Activated CD4-positive, alpha-beta memory T cell treated with anti-CD3 and anti-CD28 coated beads for 36 hours (primary cell): ENCODE measurements around the gene TESK1. TPM values are rescaled to one million over a fixed set of nuclear protein-coding genes. Genes with fewer than 3 reads are reported as not detected.
A peak's percentile ranks its signal among the peaks of the same experiment; 100 is the strongest.

ENCODE experiments used
- CTCF ChIA-PET: fragments of 350-600 bp; sonication (Branson Sonifier 250); formaldehyde crosslinking; loops from one replicate; lab custom pipeline; 2021; ENCODE audit warnings: antibody characterized with exemption, inconsistent platforms; lab: Charles Lee
- POLR2A ChIA-PET: fragments of 350-600 bp; sonication (Branson Sonifier 250); formaldehyde crosslinking; loops from one replicate; lab custom pipeline; 2021; ENCODE audit warnings: antibody characterized with exemption; lab: Charles Lee
- DNase-seq: peaks from one replicate; pipeline ENCODE4 v3.0.0-alpha.2; 2020
- H3K27ac Mint-ChIP-seq: one replicate; pipeline ENCODE4 v1.8.0; 2021; ENCODE audit warnings: mixed read lengths
- H3K27me3 Mint-ChIP-seq: one replicate; pipeline ENCODE4 v1.8.0; 2021; ENCODE audit warnings: mixed read lengths
- H3K36me3 Mint-ChIP-seq: one replicate; pipeline ENCODE4 v1.8.0; 2021; ENCODE audit warnings: mixed read lengths
- H3K4me1 Mint-ChIP-seq: one replicate; pipeline ENCODE4 v1.8.0; 2021; ENCODE audit warnings: low read depth, mixed read lengths
- H3K4me3 Mint-ChIP-seq: one replicate; pipeline ENCODE4 v1.8.0; 2021; ENCODE audit warnings: mild to moderate bottlenecking, mixed read lengths
- H3K9me3 Mint-ChIP-seq: one replicate; pipeline ENCODE4 v1.8.0; 2021; ENCODE audit warnings: mixed read lengths
- intact Hi-C: fragments of 100-400 bp; cut with micrococcal nuclease; formaldehyde crosslinking; loops from one replicate; pipeline ENCODE4 v1.15.1; 2023
- microRNA-seq: library from miRNA; unstranded; fragments of <30 nt; microRNA quantifications from one replicate; pipeline ENCODE4 v1.2.0, GENCODE V29; 2022; ENCODE audit warnings: borderline number of aligned reads, borderline microRNAs expressed, borderline replicate concordance
- total RNA-seq, 2 experiments: library from RNA; stranded (reverse); gene quantifications; one replicate each; pipeline ENCODE4 v1.2.3, GENCODE V29; 2021

Gene TESK1
- total RNA-seq, 2 experiments from 2014 or later: 31.0 to 34.7 TPM

- CTCF ChIA-PET: interaction anchor here (0.6 to 12.1 kb wide), 28 partner anchors 9 to 223 kb away, joined by 3 to 101 read pairs (median 4); partner anchors contain the start of genes CA9, CD72, CREB3 and GBA2
- Mint-ChIP-seq H3K27ac (peak within 1 kb of the TSS; percentile 96), H3K4me3 (peak within 1 kb of the TSS; percentile 86)
Measured at GRCh38 chr9:35658137-35658967, 53.3 kb downstream of the TESK1 start, which contains the start of gene CCDC107. Gene CCDC107, plus strand, starts transcription at chr9:35658292. Its CDS starts 88 bp downstream, at chr9:35658380.

GRCh38 chr9:35658968-35659220 is 53.8 kb downstream of the TESK1 start:
- H3K9me3 Mint-ChIP-seq: peaks cover 2% of the 10 kb centered on the region
- CTCF ChIA-PET: interaction anchor here (0.6 to 12.1 kb wide), 19 partner anchors 11 to 131 kb away, joined by 3 to 101 read pairs (median 5); partner anchors contain the start of genes CD72, CREB3, TLN1 and TPM2

More at GRCh38 chr9:35658137-35658967, 53.3 kb downstream of the TESK1 start, which contains the start of gene CCDC107:
- peaks cover 2% of the 10 kb centered on the region for H3K9me3 Mint-ChIP-seq
- DNase-seq: peak; percentile 85
- intact Hi-C loops: loop anchor here (2.0 to 5.0 kb wide), 4 partner anchors 39 to 586 kb away; partner anchors contain the start of genes HINT2, TESK1 and VCP
- peaks cover 2% of the 10 kb centered on the region for H3K27me3 Mint-ChIP-seq
- POLR2A ChIA-PET: interaction anchor here (0.6 to 3.3 kb wide), 11 partner anchors 10 to 98 kb away, joined by 3 to 43 read pairs (median 3); partner anchors contain the start of genes CREB3 and TLN1
- H3K36me3 Mint-ChIP-seq: peaks cover 40% of the 10 kb centered on the region
- H3K4me1 Mint-ChIP-seq: peaks cover 68% of the 10 kb centered on the region

GRCh38 chr9:35659340-35659739 is 54.3 kb downstream of the TESK1 start:
- Mint-ChIP-seq H3K27ac (peak overlapping the region; percentile 96), H3K36me3 (peaks cover 41% of the 10 kb centered on the region), H3K4me1 (peaks cover 75% of the 10 kb centered on the region), H3K9me3 (peaks cover 2% of the 10 kb centered on the region), H3K4me3 (peak overlapping the region; percentile 86), H3K27me3 (peaks cover 2% of the 10 kb centered on the region)
- intact Hi-C loops: loop anchor here (2.0 to 5.0 kb wide), 4 partner anchors 38 to 587 kb away; partner anchors contain the start of genes HINT2, TESK1 and VCP
- DNase-seq: no peak
- ChIA-PET CTCF (interaction anchor here (0.6 to 12.1 kb wide), 17 partner anchors 11 to 131 kb away, joined by 3 to 101 read pairs (median 5); partner anchors contain the start of genes CREB3, TLN1 and TPM2), POLR2A (interaction anchor here (0.6 to 3.3 kb wide), 3 partner anchors 11 to 37 kb away, joined by 3 to 43 read pairs (median 3); no protein-coding TSS in a partner anchor)

More at GRCh38 chr9:35658968-35659220, 53.8 kb downstream of the TESK1 start:
- intact Hi-C loops: loop anchor here (2.0 to 5.0 kb wide), 4 partner anchors 38 to 587 kb away; partner anchors contain the start of genes HINT2, TESK1 and VCP
- peak; percentile 42 for DNase-seq
- peak overlapping the region; percentile 86 for H3K4me3 Mint-ChIP-seq
- peaks cover 72% of the 10 kb centered on the region for H3K4me1 Mint-ChIP-seq
- peaks cover 2% of the 10 kb centered on the region for H3K27me3 Mint-ChIP-seq
- H3K36me3 Mint-ChIP-seq: peaks cover 41% of the 10 kb centered on the region
- H3K27ac Mint-ChIP-seq: peak overlapping the region; percentile 96
- POLR2A ChIA-PET: interaction anchor here (0.6 to 3.3 kb wide), 7 partner anchors 11 to 55 kb away, joined by 3 to 43 read pairs (median 3); no protein-coding TSS in a partner anchor

Small RNA genes within 50 kb of the gene (microRNA-seq; reads per million reads assigned to microRNA genes)
- gene MIR4667: 2.4 reads per million

Other genes starting within 250 kb of the TESK1 start
- gene RUSC2, start 115.2 kb upstream of the TESK1 start, total RNA-seq: 1 to 10 TPM; 2.7 to 3.0 TPM
- gene CD72, start 13.2 kb downstream of the TESK1 start, total RNA-seq: 1 to 10 TPM; 9.4 to 9.8 TPM
- gene SIT1, start 45.7 kb downstream of the TESK1 start, total RNA-seq: 10 to 100 TPM; 74.6 to 75.8 TPM
- gene RMRP, start 52.8 kb downstream of the TESK1 start, total RNA-seq: over 10,000 TPM; 10,694 to 13,592 TPM
- 10 to 100 TPM; 15.0 to 15.7 TPM for gene CCDC107, start 53.0 kb downstream of the TESK1 start, total RNA-seq
- gene ARHGEF39, start 59.9 kb downstream of the TESK1 start, total RNA-seq: 10 to 100 TPM; 28.1 to 28.2 TPM
- 1 to 10 TPM in 1 of 2 experiments, under 1 TPM in 1; 0.90 to 1.6 TPM for gene CA9, start 68.7 kb downstream of the TESK1 start, total RNA-seq
- gene TPM2, start 84.7 kb downstream of the TESK1 start, total RNA-seq: 1 to 10 TPM; 3.9 to 5.3 TPM
- gene TLN1, start 126.9 kb downstream of the TESK1 start, total RNA-seq: 100 to 1,000 TPM; 285 to 287 TPM
- gene CREB3, start 127.4 kb downstream of the TESK1 start, total RNA-seq: 10 to 100 TPM; 27.7 to 29.9 TPM
- 10 to 100 TPM; 30.4 to 30.7 TPM for gene GBA2, start 144.0 kb downstream of the TESK1 start, total RNA-seq
- gene RGP1, start 144.0 kb downstream of the TESK1 start, total RNA-seq: 10 to 100 TPM; 17.4 to 18.0 TPM
- gene MSMP, start 149.0 kb downstream of the TESK1 start, total RNA-seq: not detected
- gene NPR2, start 186.3 kb downstream of the TESK1 start, total RNA-seq: 1 to 10 TPM; 8.9 to 9.6 TPM
- gene SPAG8, start 207.0 kb downstream of the TESK1 start, total RNA-seq: 1 to 10 TPM; 1.1 to 1.4 TPM
- gene HINT2, start 209.8 kb downstream of the TESK1 start, total RNA-seq: 10 to 100 TPM; 67.8 to 72.6 TPM
- gene FAM221B, start 223.5 kb downstream of the TESK1 start, total RNA-seq: not detected
- 1 to 10 TPM; 5.9 to 6.0 TPM for gene TMEM8B, start 224.0 kb downstream of the TESK1 start, total RNA-seq